CD1c-positive myeloid dendritic cell (primary cell): ENCODE measurements around the gene LRRC75A.
"Not testable (repeated sequence)": the region's sequence is repeated elsewhere in the genome, so short reads cannot be mapped to it uniquely, and the experiment has no call there.

Experiments
- DNase-seq: peaks from one replicate; pipeline ENCODE4 v3.0.0-alpha.2; 2016; ENCODE audit errors: extremely low spot score

LRRC75A gene

GRCh38 chr17:16398270-16399267 lies 93.4 kb downstream of the LRRC75A start:
- no peak for DNase-seq

- DNase-seq: not testable (repeated sequence)
These were observed 95.3 kb downstream of the LRRC75A start for GRCh38 chr17:16396693-16397092.

GRCh38 chr17:16395887-16396286 lies 96.1 kb downstream of the LRRC75A start:
- not testable (repeated sequence) for DNase-seq

GRCh38 chr17:16392491-16392890 lies 99.5 kb downstream of the LRRC75A start:
- not testable (repeated sequence) for DNase-seq
